ENCODE measurements around the gene DDIT4L.

GRCh38 chr4:100198061-100198460, 7.8 kb upstream of the DDIT4L start:
- TF ChIP-seq EP300 (IDR thresholded peaks at IDR 0.05) (no peak), CTCF (IDR thresholded peaks at IDR 0.05) (no peak)
